Measurements from ENCODE around the gene LOXL3. TPM values are rescaled to one million over a fixed set of nuclear protein-coding genes. Genes with fewer than 3 reads are reported as not detected.

Gene LOXL3
- total and polyA plus RNA-seq, 8 donors: 0.35 to 7.5 (median 1.6) TPM

GRCh38 chr2:74578408-74578807 is 24.7 kb upstream of the LOXL3 start:
- intact Hi-C loops (cut with DNase I): no loop called here
- Histone ChIP-seq H3K27me3 (no peaks in the 10 kb centered on the region), H3K4me1 (no peaks in the 10 kb centered on the region), H3K27ac (no peak overlapping the region), H3K36me3 (no peaks in the 10 kb centered on the region), H3K9me3 (no peaks in the 10 kb centered on the region), H3K4me3 (no peak overlapping the region)
- FAIRE-seq: no peak
- no peak for DNase-seq
- ATAC-seq: no peak
- WGBS, 2 donors: 76 to 77% methylated on average over 3 of the region's 3 CpGs
- no peak for TF ChIP-seq CTCF (IDR thresholded peaks at IDR 0.05)

- Histone ChIP-seq H3K4me3 (no peak overlapping the region), H3K36me3 (no peaks in the 10 kb centered on the region), H3K27ac (peak overlapping the region in 2 of 4 donors; percentile 7 to 39), H3K9me3 (no peaks in the 10 kb centered on the region), H3K27me3 (no peaks in the 10 kb centered on the region), H3K4me1 (no peaks in the 10 kb centered on the region)
- intact Hi-C loops (cut with DNase I): no loop called here
- no peak for TF ChIP-seq CTCF (IDR thresholded peaks at IDR 0.05)
- no peak for FAIRE-seq
- ATAC-seq: peak in 3 of 4 donors; percentile 43 to 75 (median 72)
- DNase-seq: no peak
- 57 to 66% methylated on average over 2 of the region's 2 CpGs for WGBS, 2 donors
These were observed 23.7 kb upstream of the LOXL3 start for GRCh38 chr2:74577448-74577847.

GRCh38 chr2:74576863-74577229 is 23.1 kb upstream of the LOXL3 start:
- peak in 3 of 4 donors; percentile 62 to 86 (median 78) for ATAC-seq
- 24 to 33% methylated on average over 1 of the region's 1 CpG for WGBS, 2 donors
- no peak for TF ChIP-seq CTCF (IDR thresholded peaks at IDR 0.05)
- peak in 1 of 6 donors; percentile 34 for DNase-seq
- FAIRE-seq: no peak
- Histone ChIP-seq H3K4me1 (no peaks in the 10 kb centered on the region), H3K4me3 (no peak overlapping the region), H3K9me3 (no peaks in the 10 kb centered on the region), H3K36me3 (no peaks in the 10 kb centered on the region), H3K27ac (peak overlapping the region in 1 of 4 donors; percentile 46), H3K27me3 (no peaks in the 10 kb centered on the region)
- intact Hi-C loops (cut with DNase I): no loop called here

- Histone ChIP-seq H3K27ac (peak overlapping the region in 1 of 4 donors; percentile 46), H3K36me3 (no peaks in the 10 kb centered on the region), H3K9me3 (no peaks in the 10 kb centered on the region), H3K27me3 (no peaks in the 10 kb centered on the region), H3K4me1 (no peaks in the 10 kb centered on the region), H3K4me3 (no peak overlapping the region)
- no peak for TF ChIP-seq CTCF (IDR thresholded peaks at IDR 0.05)
- intact Hi-C loops (cut with DNase I): no loop called here
- peak in 2 of 4 donors; percentile 30 to 44 for ATAC-seq
- 76 to 85% methylated on average over 7 of the region's 7 CpGs for WGBS, 2 donors
- FAIRE-seq: no peak
- DNase-seq: no peak
These were observed 22.6 kb upstream of the LOXL3 start for GRCh38 chr2:74576211-74576862.

GRCh38 chr2:74575320-74575719 is 21.6 kb upstream of the LOXL3 start:
- no peak overlapping the region for H3K4me3 ChIP-seq
- WGBS, 2 donors: 72 to 76% methylated on average over 4 of the region's 4 CpGs
- no peaks in the 10 kb centered on the region for H3K27me3 ChIP-seq
- intact Hi-C loops (cut with DNase I): no loop called here
- no peaks in the 10 kb centered on the region for H3K4me1 ChIP-seq
- H3K36me3 ChIP-seq: no peaks in the 10 kb centered on the region
- H3K27ac ChIP-seq: no peak overlapping the region
- DNase-seq: no peak
- FAIRE-seq: no peak
- ATAC-seq: no peak
- H3K9me3 ChIP-seq: no peaks in the 10 kb centered on the region
- TF ChIP-seq CTCF (IDR thresholded peaks at IDR 0.05): no peak
